Stimulated activated CD8-positive, alpha-beta memory T cell treated with anti-CD3 and anti-CD28 coated beads, Interleukin-4, amount 100 ng/mL, for 1 hour (primary cell): ENCODE measurements around the gene ELOVL2.
"Not testable (repeated sequence)": the region's sequence is repeated elsewhere in the genome, so short reads cannot be mapped to it uniquely, and the experiment has no call there.

ENCODE experiments used
- DNase-seq, 2 donors: peaks; one replicate each; pipeline ENCODE4 v3.0.0-alpha.2; 2020; ENCODE audit warnings: low read depth in 2 of 2, low spot score in 1 of 2

ELOVL2 gene

DNA sequence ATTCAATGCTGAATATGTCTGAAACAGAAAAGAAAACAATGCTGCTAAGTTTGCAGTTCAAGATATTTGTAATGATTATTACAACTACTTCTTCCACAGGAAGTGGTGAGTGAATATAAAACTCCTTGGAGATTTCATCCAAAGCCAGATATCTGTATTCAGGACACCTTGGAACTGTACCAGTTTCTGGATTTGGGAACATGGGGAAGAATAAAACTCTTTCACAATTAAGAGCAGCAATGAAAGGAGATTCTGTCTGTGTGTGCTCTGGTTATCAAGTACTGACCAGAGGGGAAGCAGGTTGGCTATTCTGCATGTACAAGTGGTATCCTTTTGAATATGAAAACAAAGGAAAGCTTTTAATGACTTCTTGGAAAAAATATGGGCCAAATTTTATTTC, 21.1 kb downstream of the ELOVL2 start:
- no peak for DNase-seq

DNA sequence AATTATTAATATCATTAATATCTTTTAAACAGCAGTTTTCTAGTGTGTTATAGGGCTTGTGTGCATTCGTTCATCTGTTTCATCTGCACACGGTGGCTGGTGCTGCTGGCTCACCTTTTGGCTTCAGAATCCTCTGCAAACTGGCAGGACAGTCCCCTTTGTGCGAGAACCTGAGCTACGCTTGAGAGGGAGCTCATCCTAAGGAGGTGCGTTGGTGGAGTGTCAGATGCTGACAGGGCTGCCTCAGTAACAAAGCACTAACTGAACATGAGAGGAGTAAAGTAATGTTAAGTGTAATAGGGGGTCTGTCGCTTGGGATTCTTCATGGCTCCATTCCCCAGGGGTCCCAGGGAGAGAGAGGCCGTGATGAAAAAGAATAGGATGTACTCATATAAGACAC, 22.4 kb downstream of the ELOVL2 start:
- no peak for DNase-seq

DNA sequence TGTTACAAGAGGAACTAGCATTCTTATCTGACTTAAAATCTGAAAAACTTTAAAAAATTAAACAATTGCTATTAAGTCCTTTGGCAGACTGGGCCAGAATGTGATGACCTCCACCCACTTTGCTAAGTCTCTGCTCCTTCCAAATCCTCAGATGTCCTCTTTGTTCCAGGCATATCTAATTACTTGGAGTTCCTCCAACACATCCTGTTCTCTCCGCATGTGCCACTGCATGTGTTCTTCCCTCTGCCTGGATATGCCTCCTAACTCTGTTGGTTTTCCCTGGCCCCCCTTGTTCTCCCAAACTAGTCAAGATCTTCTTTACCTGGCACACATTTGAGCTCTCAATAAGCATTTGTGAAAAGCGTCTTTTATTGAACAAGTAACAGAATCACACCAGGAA, 23.1 kb downstream of the ELOVL2 start:
- no peak for DNase-seq

DNA sequence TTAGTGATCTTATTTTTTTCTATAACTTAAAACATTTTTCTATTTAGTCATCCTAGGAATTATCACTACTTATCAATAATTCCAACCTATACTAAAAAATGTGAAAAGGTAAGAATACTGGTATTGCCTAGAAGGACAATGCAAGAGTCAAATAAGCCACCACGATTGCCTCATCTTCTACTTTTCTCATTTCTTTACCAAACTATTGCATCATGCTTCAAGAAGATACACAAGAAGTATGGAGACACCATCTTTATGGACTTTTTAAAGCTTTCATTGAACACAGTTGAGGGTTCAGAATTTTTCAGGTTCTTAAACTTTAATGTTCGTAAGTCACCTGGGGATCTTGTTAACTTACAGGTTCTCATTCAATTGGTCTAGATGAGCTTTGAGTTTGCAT, 25.9 kb downstream of the ELOVL2 start:
- no peak for DNase-seq

DNA sequence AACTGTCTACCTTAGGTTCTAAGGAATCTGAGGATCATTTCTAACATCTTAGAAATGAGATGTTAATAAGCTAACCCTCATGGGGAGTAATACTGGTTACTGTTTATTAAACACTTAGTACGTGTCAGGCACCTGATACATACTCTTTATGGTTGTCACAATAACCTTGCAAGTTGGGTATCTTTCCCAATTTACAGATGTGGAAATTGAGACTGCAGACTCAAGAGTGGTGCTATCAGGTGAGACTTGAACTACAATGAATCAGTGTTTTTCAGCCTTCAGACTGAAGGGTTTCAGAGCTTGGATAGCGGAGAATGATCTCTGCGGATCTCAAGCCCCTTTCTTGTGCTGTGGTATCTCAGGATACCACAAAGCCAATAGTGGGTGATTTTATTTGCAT, 27.0 kb downstream of the ELOVL2 start:
- no peak for DNase-seq

DNA sequence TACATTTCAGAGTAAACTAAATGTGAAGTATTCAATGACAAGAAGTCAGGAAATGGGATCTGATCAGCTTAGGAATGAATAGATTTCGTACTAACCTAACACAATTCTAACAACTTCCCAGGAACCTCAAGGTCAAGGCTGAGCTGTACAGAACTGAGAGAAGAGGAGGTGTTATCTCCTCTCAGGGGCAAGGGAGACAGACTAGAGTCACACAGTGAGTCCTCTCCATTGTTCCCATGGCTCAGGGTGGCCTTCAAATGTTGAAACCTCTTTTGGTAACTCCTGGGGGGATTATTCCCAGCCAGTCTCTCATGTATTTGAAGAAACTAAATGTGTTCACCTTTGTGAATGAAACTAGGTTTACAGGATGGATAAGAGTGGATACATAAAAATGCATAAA, 27.7 kb downstream of the ELOVL2 start:
- DNase-seq: no peak

DNA sequence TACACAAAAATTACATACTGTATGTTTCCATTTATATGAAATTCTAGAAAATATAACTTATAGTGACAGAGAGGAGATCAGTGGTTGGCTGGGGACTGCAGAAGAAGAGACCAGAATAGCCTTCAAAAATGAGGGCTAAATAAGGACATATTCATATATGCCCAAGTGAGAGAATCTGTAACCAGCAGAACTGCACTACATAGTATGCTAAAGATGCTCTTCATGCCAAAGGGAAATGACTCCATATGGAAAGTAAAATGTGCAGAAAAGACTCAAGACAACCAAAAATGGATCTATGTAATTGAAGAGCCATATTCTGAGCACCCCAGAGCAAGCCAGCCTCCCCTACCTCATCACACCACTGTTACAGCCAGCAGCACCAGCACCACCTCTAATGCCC, 29.0 kb downstream of the ELOVL2 start:
- no peak for DNase-seq

DNA sequence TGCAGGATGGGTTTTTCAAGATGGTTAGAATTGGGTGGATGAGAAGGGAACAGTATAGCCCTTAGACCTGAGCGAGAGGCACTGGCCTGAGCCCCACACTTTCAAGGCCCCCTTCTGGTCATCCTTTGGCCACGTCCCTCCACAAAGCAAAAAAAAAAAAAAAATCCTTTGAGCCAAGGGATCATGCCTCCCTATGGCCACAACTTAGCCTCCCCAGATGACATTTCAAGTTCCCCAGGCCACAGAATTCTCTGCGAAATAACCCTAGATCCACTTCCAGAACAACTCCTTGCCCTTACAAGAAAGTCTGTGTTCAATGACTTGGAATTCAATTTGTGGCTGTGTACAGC, 30.4 kb downstream of the ELOVL2 start:
- no peak for DNase-seq

DNA sequence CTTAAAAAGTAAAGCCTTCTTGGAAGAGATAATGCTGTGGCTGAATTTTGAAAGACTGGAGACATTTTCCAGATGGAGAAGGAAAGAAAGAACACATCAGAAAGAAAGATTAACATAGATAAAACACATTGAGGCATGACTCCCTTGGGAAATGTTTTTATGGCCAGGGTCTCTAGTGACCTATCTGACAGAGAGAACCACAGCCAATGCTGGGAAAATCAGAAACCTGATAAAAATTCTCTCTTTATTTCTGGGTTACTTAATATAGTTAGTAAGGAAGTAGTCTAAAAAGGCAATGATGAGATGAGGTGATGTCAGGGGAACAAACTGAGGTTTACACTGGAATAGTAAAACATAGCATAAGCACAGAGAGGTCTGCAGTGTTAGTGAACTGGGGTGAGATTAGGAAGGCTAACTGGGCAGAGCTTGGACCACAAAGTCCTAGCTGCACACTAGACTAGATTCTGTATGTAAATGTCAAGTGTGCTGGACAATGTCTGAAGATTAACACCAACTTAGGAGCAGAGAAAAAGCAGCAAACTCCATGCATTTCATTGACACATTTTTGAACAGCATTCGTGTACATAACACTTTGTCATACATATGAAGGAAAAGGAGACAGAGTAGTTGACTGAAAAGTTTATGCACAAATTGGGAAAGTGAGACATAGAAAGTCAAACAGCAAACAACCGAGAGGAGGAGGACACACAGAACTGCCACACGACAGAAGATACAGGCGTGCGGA, 31.0 kb downstream of the ELOVL2 start:
- DNase-seq: no peak

DNA sequence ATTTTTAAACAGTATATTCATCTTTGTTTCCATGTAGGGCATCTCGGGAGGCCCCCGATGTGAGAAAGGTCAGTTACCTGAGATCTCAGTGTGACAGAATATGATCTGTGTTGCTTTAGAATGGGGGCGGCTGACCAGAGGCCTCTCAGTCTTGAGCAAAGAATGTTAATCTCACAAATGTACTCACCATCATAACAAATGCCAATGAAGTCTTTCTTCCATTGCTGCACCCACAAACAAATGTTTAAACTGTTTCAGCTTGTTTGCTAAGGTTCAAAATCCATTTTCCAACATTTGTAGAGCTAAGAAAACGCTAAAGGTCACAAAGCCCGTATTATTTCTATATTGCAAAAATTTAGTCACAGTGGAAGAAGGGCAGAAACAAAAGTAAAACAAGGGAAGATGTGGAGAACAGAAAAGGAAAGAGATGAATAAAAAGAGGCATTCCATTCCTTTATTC, 31.8 kb downstream of the ELOVL2 start:
- no peak for DNase-seq

DNA sequence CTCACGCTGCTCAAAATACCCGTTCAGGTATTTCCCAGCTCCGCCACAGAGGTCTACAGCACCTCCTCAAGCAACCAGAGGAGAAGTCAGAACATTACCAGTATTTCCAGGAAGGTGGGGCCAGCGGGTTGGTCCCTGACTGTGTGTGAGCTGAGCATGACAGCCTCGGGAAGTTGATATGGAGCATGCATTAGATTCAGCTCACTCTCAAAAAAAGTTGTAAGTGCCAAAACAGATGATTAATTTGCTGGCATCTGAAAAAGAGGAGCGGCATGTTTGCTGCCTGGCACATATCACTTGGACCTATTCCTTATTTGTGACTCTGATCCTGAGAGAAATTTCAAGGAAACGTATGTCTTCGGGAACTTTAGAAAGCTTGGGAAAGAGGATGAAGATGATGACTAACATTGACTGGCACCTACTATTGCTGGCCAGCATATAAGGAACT, 32.3 kb downstream of the ELOVL2 start:
- DNase-seq: no peak

DNA sequence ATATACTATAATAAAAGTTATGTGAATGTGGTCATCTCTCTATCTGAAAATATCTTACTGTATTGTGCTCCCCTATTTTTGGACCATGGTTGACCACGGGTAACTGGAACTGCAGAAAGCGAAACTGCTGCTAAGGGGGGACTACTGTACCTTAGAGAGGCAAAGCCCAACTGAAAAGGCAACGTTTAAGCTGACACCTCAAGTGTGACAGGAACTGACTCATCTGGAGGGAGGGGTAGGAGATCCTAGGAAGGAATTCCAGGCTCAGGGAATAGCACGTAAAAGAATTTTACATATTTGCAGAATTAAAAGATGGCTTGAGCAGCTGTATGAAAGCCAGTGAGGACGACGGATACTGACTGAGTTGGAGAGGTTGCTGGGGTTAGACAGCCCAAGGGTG, 34.8 kb downstream of the ELOVL2 start:
- no peak for DNase-seq

DNA sequence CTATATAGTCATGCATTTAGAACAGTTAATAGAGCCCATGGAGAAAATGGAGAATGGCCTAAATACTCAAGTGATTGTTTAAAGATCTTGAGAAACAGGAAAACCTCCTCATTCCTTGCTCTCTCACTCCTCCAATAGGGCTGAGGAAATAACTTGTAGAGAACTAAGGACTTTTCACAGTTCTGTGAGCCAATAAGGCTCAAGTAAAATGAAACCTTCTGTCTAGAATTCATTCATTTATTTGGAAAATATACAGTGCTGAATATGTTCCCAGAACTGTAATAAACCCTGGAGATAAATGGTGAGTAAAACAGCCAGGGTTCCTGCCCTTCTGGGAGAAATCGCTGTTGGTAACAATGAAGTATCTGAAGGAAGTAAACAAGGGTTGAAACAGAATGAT, 35.3 kb downstream of the ELOVL2 start:
- DNase-seq: no peak

DNA sequence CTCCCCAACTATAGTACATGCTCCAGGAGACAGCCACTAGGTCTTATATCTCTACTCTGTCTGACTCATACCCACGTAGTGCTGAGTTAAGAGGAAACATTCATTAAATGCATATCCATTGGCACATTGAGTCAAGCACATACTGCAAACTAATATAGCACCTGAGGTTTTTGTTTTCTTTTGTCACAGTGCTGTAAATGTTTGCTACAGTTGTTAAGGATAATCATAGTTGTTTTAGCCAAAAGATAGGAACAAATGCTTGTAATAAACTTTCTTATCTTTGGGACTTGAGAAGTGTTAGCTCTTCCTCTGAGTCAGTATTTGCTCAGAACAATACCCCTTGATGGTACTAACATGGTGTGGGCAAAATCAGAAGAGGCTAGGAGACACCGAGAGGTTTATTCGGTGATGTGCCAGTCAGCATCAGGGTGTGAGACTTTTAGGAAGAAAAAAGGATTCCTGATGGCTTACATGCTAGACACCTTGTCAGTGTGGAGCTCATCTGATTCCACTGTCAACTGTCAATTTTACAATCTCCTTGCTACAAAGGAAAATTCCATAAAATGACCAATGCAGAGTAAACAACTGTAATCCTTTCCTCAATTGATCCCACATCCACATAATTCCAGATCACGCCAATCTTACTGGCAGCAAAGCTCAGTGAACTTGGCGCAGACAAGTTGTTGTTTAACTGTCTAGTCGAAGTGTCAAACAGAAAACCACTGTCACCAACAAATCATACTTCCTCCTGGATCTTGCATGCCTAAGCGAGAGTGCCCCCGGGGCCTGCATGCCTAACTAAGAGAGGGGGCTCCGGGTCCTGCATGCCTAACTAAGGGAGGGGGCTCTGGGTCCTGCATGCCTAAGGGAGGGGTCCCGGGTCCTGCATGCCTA, 36.1 kb downstream of the ELOVL2 start:
- DNase-seq: no peak

DNA sequence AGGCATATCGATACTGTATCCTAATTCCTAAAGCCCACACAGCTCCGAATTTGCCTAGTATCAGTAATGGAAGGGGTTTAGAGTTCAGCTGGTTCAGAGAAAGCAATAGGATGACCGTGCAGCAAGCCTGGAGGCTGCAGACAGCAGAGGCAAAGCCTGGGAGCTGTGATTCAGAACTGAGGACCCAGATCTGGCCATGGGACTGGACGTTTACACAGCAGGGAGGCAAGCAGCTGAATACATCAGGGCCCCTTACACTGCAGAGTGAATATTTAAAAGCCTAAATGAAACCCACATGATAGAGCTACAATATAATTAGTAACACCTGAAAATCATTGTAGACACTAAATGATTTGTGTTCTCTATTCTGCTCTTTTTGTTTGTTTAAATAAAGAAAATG, 38.0 kb downstream of the ELOVL2 start:
- no peak for DNase-seq

DNA sequence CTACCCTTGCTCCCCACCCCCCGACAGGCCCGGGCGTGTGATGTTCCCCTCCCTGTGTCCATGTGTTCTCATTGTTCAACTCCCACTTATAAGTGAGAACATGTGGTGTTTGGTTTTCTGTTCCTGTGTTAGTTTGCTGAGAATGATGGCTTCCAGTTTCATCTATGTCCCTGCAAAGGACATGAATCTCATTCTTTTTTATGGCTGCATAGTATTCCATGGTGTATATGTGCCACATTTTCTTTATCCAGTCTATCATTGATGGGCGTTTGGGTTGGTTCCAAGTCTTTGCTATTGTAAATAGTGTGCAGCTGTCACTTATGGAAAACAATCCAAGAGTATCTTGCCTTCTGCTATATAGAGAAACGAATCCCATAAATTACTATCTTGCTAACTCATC, 40.8 kb downstream of the ELOVL2 start:
- not testable (repeated sequence) for DNase-seq

DNA sequence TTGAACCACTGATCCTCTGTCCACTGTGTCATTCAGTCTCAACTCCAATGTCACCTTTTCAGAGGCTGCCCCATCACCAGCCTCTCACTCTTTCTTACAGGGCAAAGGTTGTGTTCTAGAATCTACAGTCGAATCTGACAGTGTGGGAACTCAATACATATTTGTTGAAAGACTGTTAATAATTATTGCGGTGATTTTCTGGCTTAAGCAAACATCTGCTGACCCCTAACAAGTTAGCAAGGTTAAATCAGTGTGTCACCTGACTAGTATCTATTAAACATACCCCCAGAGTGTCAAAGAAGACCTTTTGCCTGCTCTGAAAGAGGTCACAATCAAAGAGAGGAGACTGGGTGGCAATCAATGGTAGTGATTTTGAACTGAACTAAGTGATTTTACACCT, 41.9 kb downstream of the ELOVL2 start:
- no peak for DNase-seq

DNA sequence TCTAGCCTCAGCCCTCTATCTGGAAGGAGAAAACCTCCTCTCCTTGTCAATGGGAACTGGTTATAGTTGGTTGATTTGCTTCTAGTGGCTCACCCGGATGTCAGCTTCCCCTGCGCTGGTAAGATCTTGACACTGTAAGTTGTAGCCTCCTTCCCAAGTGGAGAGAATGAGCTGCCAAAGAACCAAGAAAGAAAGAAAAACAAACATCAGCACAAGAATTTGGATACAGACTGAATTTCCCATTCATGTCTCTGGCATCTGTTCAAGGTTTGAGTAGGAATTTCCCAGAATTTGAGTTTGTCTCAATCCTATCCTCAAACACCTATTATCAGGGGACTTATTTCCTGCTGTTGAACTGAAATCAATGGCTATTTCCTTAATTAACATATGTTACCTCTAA, 44.1 kb downstream of the ELOVL2 start:
- DNase-seq: no peak

DNA sequence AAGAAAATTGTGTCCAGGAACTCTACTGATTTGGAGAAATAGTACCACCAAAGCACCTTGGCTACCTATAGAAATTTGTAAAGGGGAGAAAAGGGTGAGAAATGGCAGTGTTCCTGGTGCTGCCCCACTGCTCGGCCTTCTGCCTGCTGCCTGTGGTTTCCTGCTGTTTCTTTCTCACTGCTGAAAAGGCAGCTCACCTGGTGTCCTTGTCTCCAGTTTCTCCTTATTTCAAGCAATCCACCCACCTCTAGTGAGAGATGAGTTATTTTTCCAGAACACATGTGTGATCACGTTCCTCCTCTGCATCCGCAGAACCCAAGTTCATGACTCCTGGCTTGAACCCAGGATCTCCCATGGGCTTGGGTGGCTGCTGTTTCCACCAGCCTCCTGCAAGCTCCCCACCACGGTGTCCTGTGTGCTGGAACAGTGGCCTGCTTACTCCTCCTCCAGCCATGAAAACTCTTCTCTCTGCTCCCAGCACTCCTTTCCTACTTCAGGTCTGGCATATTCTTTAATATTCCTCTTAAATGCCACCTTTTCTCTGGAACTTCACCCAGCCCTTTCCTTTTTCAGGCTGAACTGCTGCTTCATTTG, 48.9 kb downstream of the ELOVL2 start:
- no peak for DNase-seq

DNA sequence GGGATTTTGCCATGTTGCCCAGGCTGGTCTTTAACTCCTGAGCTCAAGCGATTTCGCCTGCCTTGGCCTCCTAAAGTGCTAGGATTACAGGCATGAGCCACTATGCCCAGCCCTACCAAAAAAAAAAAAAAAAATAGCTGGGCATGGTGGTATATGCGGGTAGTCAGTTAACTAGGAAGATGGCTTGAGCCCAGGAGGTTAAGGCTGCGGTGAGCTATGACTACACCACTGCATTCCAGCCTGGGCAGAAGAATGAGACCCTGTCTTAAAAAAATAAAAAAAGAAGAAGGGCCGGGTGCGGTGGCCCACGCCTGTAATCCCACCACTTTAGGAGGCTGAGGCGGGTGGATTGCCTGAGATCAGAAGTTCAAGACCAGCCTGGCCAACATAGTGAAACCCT, 50.2 kb downstream of the ELOVL2 start:
- no peak for DNase-seq

DNA sequence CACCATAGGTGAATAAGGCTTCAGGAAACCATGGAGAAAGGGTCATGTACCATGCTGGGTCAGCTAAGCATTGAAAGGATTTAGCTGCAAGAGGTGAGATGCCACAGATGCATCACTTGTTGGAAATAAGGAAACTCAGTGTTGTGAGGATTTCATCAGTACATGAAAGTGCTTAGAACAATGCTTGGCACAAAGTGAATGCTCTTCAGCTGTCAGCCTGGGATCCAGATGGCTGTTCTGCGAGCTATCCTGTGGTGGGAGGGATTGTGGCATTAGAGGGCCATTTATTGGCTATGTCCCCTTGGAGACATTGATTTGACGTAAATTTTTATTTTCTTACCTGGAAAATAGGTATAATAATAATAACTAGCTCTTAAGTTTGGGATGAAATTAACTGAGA, 53.0 kb downstream of the ELOVL2 start:
- DNase-seq: no peak

DNA sequence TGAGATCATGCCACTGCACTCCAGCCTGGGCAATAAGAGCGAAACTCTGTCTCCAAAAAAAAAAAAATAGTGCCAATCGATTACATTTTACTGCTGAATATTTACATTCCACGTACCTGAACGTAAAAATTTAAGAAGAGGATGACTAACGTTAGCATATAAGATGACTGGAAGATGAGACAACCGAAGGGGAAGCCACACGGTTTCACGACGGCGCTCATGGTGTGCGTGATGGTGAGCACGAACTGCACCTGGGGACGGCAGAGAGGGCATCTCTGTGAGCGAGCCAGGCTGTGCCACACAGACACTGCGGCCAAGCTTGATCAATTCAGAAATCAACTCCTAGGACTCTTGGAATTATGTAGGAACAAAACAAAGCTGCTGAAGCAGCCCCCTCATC, 54.5 kb downstream of the ELOVL2 start:
- DNase-seq: no peak
